MCF 10A (cell line): ENCODE data around the gene SH3RF2. TPM values are rescaled to one million over a fixed set of nuclear protein-coding genes. Genes with fewer than 3 reads are reported as not detected.
A peak's percentile ranks its signal among the peaks of the same experiment; 100 is the strongest.

Experiments used
- BruUV-seq: library from RNA; stranded (reverse); fragments of 400-500 nt; replicated peaks from 2 replicates; lab custom pipeline; 2021; lab: Mats Ljungman, UMichigan
- CTCF ChIA-PET: fragments of 300-600 bp; sonication (Branson Sonifier 250); formaldehyde crosslinking; extraction: SDS; loops from one replicate; lab custom pipeline; 2021; ENCODE audit warnings: antibody characterized with exemption, inconsistent platforms; lab: Yijun Ruan, JAX
- POLR2A ChIA-PET: fragments of 300-600, 350-650 bp; sonication (Branson Sonifier 250); formaldehyde crosslinking; extraction: SDS; loops from one replicate; lab custom pipeline; 2020; ENCODE audit warnings: antibody characterized with exemption, inconsistent platforms; lab: Yijun Ruan, JAX
- DNase-seq: peaks from one replicate; pipeline ENCODE4 v3.0.0-alpha.2; 2018; ENCODE audit not compliant: unreplicated experiment
- H3K27ac Mint-ChIP-seq: one replicate; pipeline ENCODE4 v1.8.0; 2022; ENCODE audit warnings: mild to moderate bottlenecking, low read depth, mixed read lengths; ENCODE audit not compliant: unreplicated experiment
- H3K27me3 Mint-ChIP-seq: one replicate; pipeline ENCODE4 v1.8.0; 2022; ENCODE audit warnings: mixed read lengths; ENCODE audit not compliant: insufficient read depth, unreplicated experiment
- H3K36me3 Mint-ChIP-seq: one replicate; pipeline ENCODE4 v1.8.0; 2022; ENCODE audit warnings: mild to moderate bottlenecking, moderate library complexity, mixed read lengths; ENCODE audit not compliant: insufficient read depth, unreplicated experiment
- H3K4me1 Mint-ChIP-seq: one replicate; pipeline ENCODE4 v1.8.0; 2022; ENCODE audit warnings: mixed read lengths; ENCODE audit not compliant: insufficient read depth, unreplicated experiment
- H3K4me3 Mint-ChIP-seq: one replicate; pipeline ENCODE4 v1.8.0; 2022; ENCODE audit warnings: mild to moderate bottlenecking, moderate library complexity, mixed read lengths; ENCODE audit not compliant: unreplicated experiment
- H3K9me3 Mint-ChIP-seq: one replicate; pipeline ENCODE4 v1.8.0; 2022; ENCODE audit warnings: mixed read lengths; ENCODE audit not compliant: unreplicated experiment
- CTCF ChIP-seq: fragments of 200-600 bp; IDR thresholded peaks from one replicate; pipeline ENCODE4 v1.8.0; 2022; ENCODE audit warnings: antibody characterized with exemption, mild to moderate bottlenecking; ENCODE audit not compliant: unreplicated experiment
- intact Hi-C: fragments of 100-400 bp; cut with micrococcal nuclease; formaldehyde crosslinking; loops from 2 replicates; pipeline ENCODE4 v1.14.1; 2022
- total RNA-seq: library from RNA; stranded (reverse); gene quantifications from 2 replicates; pipeline ENCODE4 v1.2.3, GENCODE V29; 2022

The SH3RF2 gene
- total RNA-seq, 1 experiment from 2014 or later, result 29.6 TPM

DNA sequence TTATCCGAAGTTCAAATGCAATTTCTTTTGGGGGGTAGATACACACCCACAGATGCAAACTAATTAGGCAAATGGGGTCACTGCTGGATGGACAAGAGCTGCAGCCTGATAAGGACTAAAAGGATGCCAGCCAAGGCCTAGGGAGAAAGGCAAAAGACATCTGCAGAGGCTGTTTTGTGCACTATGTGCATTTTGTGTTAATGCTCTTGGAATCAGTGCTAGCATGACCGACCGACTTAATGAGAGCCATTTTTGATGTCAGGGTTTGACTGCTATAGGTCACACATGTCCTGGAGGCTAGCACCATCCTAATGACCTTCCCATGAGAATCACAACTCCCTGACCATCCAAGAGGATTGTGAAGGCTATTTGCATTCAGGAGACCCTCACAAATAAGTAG, 134.4 kb downstream of the SH3RF2 start:
- peak overlapping the region; percentile 44 for H3K27ac Mint-ChIP-seq
- BruUV-seq, result no TSS peak
- CTCF ChIA-PET, result interaction anchor here (0.6 to 2.1 kb wide), 8 partner anchors 10 to 244 kb away, joined by 3 to 10 read pairs (median 5); no protein-coding TSS in a partner anchor

DNA sequence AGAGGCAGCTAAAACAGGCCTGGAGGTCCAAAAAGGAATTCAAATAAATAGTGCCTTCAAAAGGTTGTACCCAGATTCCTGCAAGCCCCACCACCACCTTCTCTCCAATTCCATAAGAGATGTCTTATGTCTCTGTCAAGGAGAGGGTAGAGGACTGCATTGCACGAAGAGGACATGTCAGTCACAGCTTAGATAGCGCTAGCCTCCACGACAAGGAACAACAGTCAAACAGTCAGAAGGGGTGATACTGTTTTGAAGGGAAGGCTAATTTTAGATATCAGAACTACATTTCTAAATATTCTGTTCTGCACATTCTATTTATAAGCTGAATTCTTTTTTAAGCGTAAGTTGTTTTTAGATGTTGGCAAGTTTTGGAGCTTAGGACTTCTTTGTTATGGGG, 134.8 kb downstream of the SH3RF2 start:
- ChIA-PET POLR2A (interaction anchor here (0.6 to 1.9 kb wide), 6 partner anchors 9 to 1877 kb away, joined by 3 to 6 read pairs (median 4); no protein-coding TSS in a partner anchor), CTCF (interaction anchor here (0.6 to 2.1 kb wide), 10 partner anchors 10 to 1953 kb away, joined by 3 to 10 read pairs (median 4); partner anchors contain the start of gene PRELID2)
- no peak for DNase-seq
- intact Hi-C loops, result loop anchor here (10.0 kb wide), 1 partner anchor 354 kb away; no protein-coding TSS in a partner anchor
- TF ChIP-seq CTCF, result no peak
- peaks cover 13% of the 10 kb centered on the region for H3K4me1 Mint-ChIP-seq
- H3K4me3 Mint-ChIP-seq, result no peak overlapping the region
- no peaks in the 10 kb centered on the region for H3K9me3 Mint-ChIP-seq
- H3K36me3 Mint-ChIP-seq, result peaks cover 20% of the 10 kb centered on the region
- no TSS peak for BruUV-seq
- no peaks in the 10 kb centered on the region for H3K27me3 Mint-ChIP-seq
- H3K27ac Mint-ChIP-seq, result peak overlapping the region; percentile 44

More for the DNA sequence above, 134.4 kb downstream of the SH3RF2 start:
- no peak overlapping the region for H3K4me3 Mint-ChIP-seq
- POLR2A ChIA-PET, result interaction anchor here (0.6 to 1.9 kb wide), 4 partner anchors 11 to 884 kb away, joined by 3 to 6 read pairs (median 5); no protein-coding TSS in a partner anchor
- DNase-seq, result no peak
- H3K4me1 Mint-ChIP-seq, result peaks cover 13% of the 10 kb centered on the region
- no peaks in the 10 kb centered on the region for H3K9me3 Mint-ChIP-seq
- intact Hi-C loops, result loop anchor here (10.0 kb wide), 1 partner anchor 354 kb away; no protein-coding TSS in a partner anchor
- peaks cover 24% of the 10 kb centered on the region for H3K36me3 Mint-ChIP-seq
- H3K27me3 Mint-ChIP-seq, result no peaks in the 10 kb centered on the region
- TF ChIP-seq CTCF, result no peak

GRCh38 chr5:146072595-146072994, 136.2 kb downstream of the SH3RF2 start:
- Mint-ChIP-seq H3K36me3 (peaks cover 8% of the 10 kb centered on the region), H3K9me3 (no peaks in the 10 kb centered on the region), H3K27me3 (no peaks in the 10 kb centered on the region), H3K4me3 (no peak overlapping the region), H3K27ac (peak overlapping the region; percentile 58), H3K4me1 (peaks cover 13% of the 10 kb centered on the region)
- ChIA-PET CTCF (interaction anchor here (0.6 to 2.1 kb wide), 4 partner anchors 9 to 237 kb away, joined by 3 to 10 read pairs (median 6); partner anchors contain the start of gene PRELID2), POLR2A (interaction anchor here (0.6 to 1.6 kb wide), 3 partner anchors 10 to 135 kb away, joined by 3 read pairs; no protein-coding TSS in a partner anchor)
- TF ChIP-seq CTCF, result no peak
- no TSS peak for BruUV-seq
- intact Hi-C loops, result loop anchor here (10.0 kb wide), 1 partner anchor 352 kb away; no protein-coding TSS in a partner anchor
- no peak for DNase-seq

DNA sequence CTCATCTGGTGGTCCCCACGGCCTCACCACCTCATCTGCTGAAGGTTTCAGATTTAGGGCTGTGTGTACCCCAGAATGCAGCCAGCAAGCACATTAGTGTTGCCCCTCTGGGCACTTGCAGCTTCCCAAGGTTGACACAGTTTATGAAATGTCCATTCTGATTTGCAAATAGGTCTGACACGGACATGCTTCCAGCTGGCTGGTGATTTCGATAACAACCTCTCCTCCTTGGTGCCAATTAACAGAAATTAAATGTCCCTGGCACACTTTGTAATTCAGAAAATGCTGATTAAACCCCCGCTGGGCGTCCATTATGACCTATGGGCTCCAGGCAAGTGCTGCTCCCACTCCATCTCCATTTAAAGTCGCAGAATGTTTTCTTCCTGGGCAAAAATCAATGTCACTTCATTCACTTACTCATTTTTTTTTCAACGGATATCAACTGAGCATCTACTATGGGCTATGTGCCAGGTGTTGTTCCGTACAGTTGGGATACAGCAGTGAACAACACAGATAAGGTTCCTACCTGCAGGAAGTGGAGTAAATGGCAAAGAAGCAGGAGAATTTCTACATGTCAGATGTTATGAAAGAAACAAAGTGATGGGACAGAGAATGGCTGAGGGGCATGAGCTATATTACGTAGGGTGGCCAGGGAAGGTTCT, 137.0 kb downstream of the SH3RF2 start:
- Mint-ChIP-seq H3K36me3 (peaks cover 3% of the 10 kb centered on the region), H3K9me3 (no peaks in the 10 kb centered on the region), H3K27me3 (no peaks in the 10 kb centered on the region), H3K4me3 (no peak overlapping the region), H3K27ac (no peak overlapping the region), H3K4me1 (peaks cover 13% of the 10 kb centered on the region)
- ChIA-PET POLR2A (no interaction called here), CTCF (interaction anchor here (0.6 to 1.1 kb wide), 3 partner anchors 22 to 248 kb away, joined by 3 to 4 read pairs (median 3); no protein-coding TSS in a partner anchor)
- TF ChIP-seq CTCF, result no peak
- intact Hi-C loops, result loop anchor here (10.0 kb wide), 1 partner anchor 351 kb away; no protein-coding TSS in a partner anchor
- DNase-seq, result no peak
- BruUV-seq, result no TSS peak
